ENCODE data around the gene CALN1. TPM values are rescaled to one million over a fixed set of nuclear protein-coding genes. Genes with fewer than 3 reads are reported as not detected.

Gene CALN1
- total and polyA plus RNA-seq, 9 of the 15 experiments (the other 6 are each of a cell fraction or from before 2014, with no cell fraction given): 1.4 to 7.5 (median 3.3) TPM

DNA sequence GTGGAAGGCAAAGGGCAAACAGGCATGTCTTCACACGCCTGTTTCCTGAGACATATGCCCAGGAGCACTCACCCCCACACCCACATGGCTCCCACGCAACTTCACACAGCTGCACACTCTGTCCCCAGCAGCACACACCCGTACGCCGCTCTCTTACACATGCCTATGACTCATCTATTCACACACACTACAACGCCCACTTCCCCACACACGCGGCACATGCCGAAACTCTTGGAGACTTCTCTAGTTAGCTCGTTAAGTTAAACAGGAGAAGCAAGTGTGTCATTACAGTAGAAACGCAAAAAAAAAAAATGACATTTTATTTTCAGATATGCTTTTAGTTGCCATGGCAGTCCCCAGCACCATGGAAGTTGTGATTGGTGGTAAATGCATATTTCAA, 6.7 kb downstream of the CALN1 start:
- no peak overlapping the region for H3K27ac ChIP-seq (ENCODE audit: extremely low read depth, low read depth, low read length)
- DNase-seq (ENCODE audit: extremely low read depth in 1 of 4, low spot score in 3 of 4) (peak in 3 of 4 experiments; percentile 43 to 52 (median 50)), FAIRE-seq (peak; percentile 56), ATAC-seq (peak; percentile 68)
- no peaks in the 10 kb centered on the region for H3K9me1 ChIP-seq (ENCODE audit: control insufficient read depth, insufficient read depth, low read length)
- peaks cover 9 to 31% of the 10 kb centered on the region in 2 experiments; a peak in 4 of 5 replicates for H3K27me3 ChIP-seq (ENCODE audit: control insufficient read depth in 2 of 2, insufficient read depth in 2 of 2, low read length in 2 of 2)
- H3K79me2 ChIP-seq (ENCODE audit: control insufficient read depth, insufficient read depth, low read length): 0 out of 3 replicates have a peak, but pooled peaks cover 3% of the 10 kb centered on the region
- WGBS (ENCODE audit: insufficient coverage, low coverage, missing lambda C conversion rate): 1% methylated on average over 11 of the region's 11 CpGs
- no peaks in the 10 kb centered on the region for H3K9me3 ChIP-seq (replicated peaks; ENCODE audit: control insufficient read depth, insufficient read depth, low read depth, low read length)
- POLR2A ChIA-PET: interaction anchor here (0.5 to 1.2 kb wide), 4 partner anchors 9 to 213 kb away, joined by 3 to 5 read pairs (median 3); no protein-coding TSS in a partner anchor
- no peaks in the 10 kb centered on the region; the same call in 2 of the 3 replicates for H3K36me3 ChIP-seq (ENCODE audit: control insufficient read depth, insufficient read depth, low read length)
- H3K4me1 ChIP-seq (replicated peaks in 1 of 2; ENCODE audit: control insufficient read depth in 2 of 2, insufficient read depth in 2 of 2, low read length in 2 of 2): peaks cover 0 to 4% of the 10 kb centered on the region in 2 experiments; a peak in 3 of 5 replicates
- no TSS peak for BruUV-seq (replicated peaks)
- H2AFZ ChIP-seq (ENCODE audit: low read depth, low read length): no peak overlapping the region
- H3K4me2 ChIP-seq (ENCODE audit: insufficient read depth, low read length): no peak overlapping the region
- intact Hi-C loops (cut with micrococcal nuclease): no loop called here
- in situ Hi-C loops (cut with MboI): no loop called here
- CTCF ChIA-PET (ENCODE audit: low intra/inter-chr PET ratio): no interaction called here
- no peak for TF ChIP-seq HDGF (IDR thresholded peaks at IDR 0.05)
- TF ChIP-seq NFE2 (IDR thresholded peaks at IDR 0.05; ENCODE audit: low read depth): 0 out of 2 replicates have a peak, but pooled peaks have one; percentile 4
- no peak for TF ChIP-seq DIDO1 (tag; IDR thresholded peaks at IDR 0.05; ENCODE audit: low read depth)
- TF ChIP-seq CXXC5 (CRISPR knock-in tag; IDR thresholded peaks at IDR 0.05): peak; percentile 22; the same call in 1 of the 2 replicates
- no peak for TF ChIP-seq GTF2A2 (tag; IDR thresholded peaks at IDR 0.05)
- peak; percentile 52; the same call in 1 of the 2 replicates for TF ChIP-seq MYNN (IDR thresholded peaks at IDR 0.05)
- no peak for TF ChIP-seq MYNN (CRISPR knock-in tag; IDR thresholded peaks at IDR 0.05)
- TF ChIP-seq WHSC1 (IDR thresholded peaks at IDR 0.05; ENCODE audit: low read length): no peak
- TF ChIP-seq JUND (IDR thresholded peaks at IDR 0.05; ENCODE audit: borderline replicate concordance, low read depth, low read length): peak; percentile 84
- peak; percentile 68; the same call in 1 of the 3 replicates for TF ChIP-seq JUND (tag; IDR thresholded peaks at IDR 0.05; ENCODE audit: borderline replicate concordance, low read depth, low read length)
- TF ChIP-seq L3MBTL2 (IDR thresholded peaks at IDR 0.05): peak; percentile 23; the same call in 1 of the 2 replicates
- TF ChIP-seq, protein P1, sequence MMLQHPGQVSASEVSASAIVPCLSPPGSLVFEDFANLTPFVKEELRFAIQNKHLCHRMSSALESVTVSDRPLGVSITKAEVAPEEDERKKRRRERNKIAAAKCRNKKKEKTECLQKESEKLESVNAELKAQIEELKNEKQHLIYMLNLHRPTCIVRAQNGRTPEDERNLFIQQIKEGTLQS (IDR thresholded peaks at IDR 0.05): peak; percentile 72
- TF ChIP-seq, protein P1 (CRISPR knock-in tag; conservative IDR thresholded peaks at IDR 0.05): no peak
- TF ChIP-seq, protein P2, sequence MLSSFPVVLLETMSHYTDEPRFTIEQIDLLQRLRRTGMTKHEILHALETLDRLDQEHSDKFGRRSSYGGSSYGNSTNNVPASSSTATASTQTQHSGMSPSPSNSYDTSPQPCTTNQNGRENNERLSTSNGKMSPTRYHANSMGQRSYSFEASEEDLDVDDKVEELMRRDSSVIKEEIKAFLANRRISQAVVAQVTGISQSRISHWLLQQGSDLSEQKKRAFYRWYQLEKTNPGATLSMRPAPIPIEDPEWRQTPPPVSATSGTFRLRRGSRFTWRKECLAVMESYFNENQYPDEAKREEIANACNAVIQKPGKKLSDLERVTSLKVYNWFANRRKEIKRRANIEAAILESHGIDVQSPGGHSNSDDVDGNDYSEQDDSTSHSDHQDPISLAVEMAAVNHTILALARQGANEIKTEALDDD (IDR thresholded peaks at IDR 0.05): peak; percentile 40; the same call in 1 of the 2 replicates
- TF ChIP-seq CBX2 (IDR thresholded peaks at IDR 0.05; ENCODE audit: insufficient read depth, low read length, poor library complexity, severe bottlenecking): no peak
- peak; percentile 52 for TF ChIP-seq FOSL1 (tag; conservative IDR thresholded peaks at IDR 0.05)
- TF ChIP-seq BHLHE40 (IDR thresholded peaks at IDR 0.05; ENCODE audit: low read length): peak; percentile 55; the same call in 1 of the 2 replicates
- 0 out of 2 replicates have a peak, but pooled peaks have one; percentile 15 for TF ChIP-seq SMARCE1 (IDR thresholded peaks at IDR 0.05)
- TF ChIP-seq NRF1 (conservative IDR thresholded peaks at IDR 0.05 in 1 of 2, IDR thresholded peaks at IDR 0.05 in 1 of 2): peak in 1 of 2 experiments; percentile 27; a peak in 1 of 4 replicates
- peak; percentile 87 for TF ChIP-seq EGR1 (conservative IDR thresholded peaks at IDR 0.05)
- H3K4me3 ChIP-seq: no peak overlapping the region
- H4K20me1 ChIP-seq (replicated peaks; ENCODE audit: control insufficient read depth, insufficient read depth, low read length): no peaks in the 10 kb centered on the region; the same call in 1 of the 2 replicates
- no peak overlapping the region for H3K9ac ChIP-seq (ENCODE audit: insufficient read depth in 1 of 2, low read depth in 2 of 2, low read length in 2 of 2)
